IMR-90 (cell line): ENCODE measurements around the gene PTH1R. TPM values are rescaled to one million over a fixed set of nuclear protein-coding genes. Genes with fewer than 3 reads are reported as not detected.

Source experiments
- ATAC-seq: fragments of 200-7000 bp; cut with Tn5 transposase; 2 replicates; pipeline ENCODE4 v1.9.1; 2020; ENCODE audit warnings: low read depth, mild to moderate bottlenecking, moderate library complexity
- BruUV-seq: library from RNA; stranded (reverse); fragments of 400-500 nt; replicated peaks from 2 replicates; lab custom pipeline; 2021; lab: Mats Ljungman, UMichigan
- CTCF ChIA-PET: fragments of 300-600 bp; formaldehyde crosslinking; extraction: SDS; loops from one replicate; lab custom pipeline; 2021; ENCODE audit warnings: antibody characterized with exemption; lab: Yijun Ruan, JAX
- POLR2A ChIA-PET: fragments of 300-600 bp; sonication (Branson Sonifier 250); formaldehyde crosslinking; loops from one replicate; lab custom pipeline; 2022; ENCODE audit warnings: antibody characterized with exemption; ENCODE audit not compliant: unreplicated experiment; lab: Charles Lee
- DNase-seq: peaks from one replicate; pipeline ENCODE4 v3.0.0; 2013
- H2AFZ ChIP-seq: replicated peaks from 2 replicates; pipeline ENCODE3; 2013; ENCODE audit warnings: low read length, mild to moderate bottlenecking; ENCODE audit not compliant: poor library complexity
- H2AK5ac ChIP-seq: 2 replicates; pipeline ENCODE4 v1.6.1; 2013; ENCODE audit warnings: low read depth, low read length, inconsistent platforms
- H2AK9ac ChIP-seq: replicated peaks from 2 replicates; pipeline ENCODE3; 2013; ENCODE audit warnings: mild to moderate bottlenecking, low read depth, low read length, moderate library complexity; ENCODE audit not compliant: poor library complexity
- H2BK120ac ChIP-seq: 2 replicates; pipeline ENCODE4 v1.6.1; 2013; ENCODE audit warnings: low read depth, low read length, inconsistent platforms
- H2BK15ac ChIP-seq: 3 replicates; pipeline ENCODE4 v1.6.1; 2013; ENCODE audit warnings: low read depth, low read length, inconsistent platforms
- H2BK20ac ChIP-seq: 2 replicates; pipeline ENCODE4 v1.6.1; 2013; ENCODE audit warnings: low read depth, mild to moderate bottlenecking, inconsistent platforms, low read length, moderate library complexity
- H2BK5ac ChIP-seq: 2 replicates; pipeline ENCODE4 v1.6.1; 2013; ENCODE audit warnings: mild to moderate bottlenecking, low read depth, low read length, inconsistent platforms; ENCODE audit not compliant: poor library complexity, severe bottlenecking
- H3K14ac ChIP-seq: replicated peaks from 2 replicates; pipeline ENCODE4 v1.6.1; 2013; ENCODE audit warnings: low read depth, low read length, inconsistent platforms
- H3K18ac ChIP-seq: 2 replicates; pipeline ENCODE4 v1.6.1; 2013; ENCODE audit warnings: low read depth, low read length, control low read depth
- H3K23ac ChIP-seq: 2 replicates; pipeline ENCODE4 v1.6.1; 2013; ENCODE audit warnings: low read depth, low read length, inconsistent platforms
- H3K27ac ChIP-seq: 2 replicates; pipeline ENCODE4 v1.5.1; 2013; ENCODE audit warnings: mild to moderate bottlenecking, control low read depth, low read length; ENCODE audit not compliant: insufficient read depth
- H3K27me3 ChIP-seq: 2 replicates; pipeline ENCODE4 v1.6.1; 2013; ENCODE audit warnings: low read length; ENCODE audit not compliant: control insufficient read depth, insufficient read depth
- H3K36me3 ChIP-seq: 2 replicates; pipeline ENCODE4 v1.6.1; 2013; ENCODE audit warnings: low read length, mixed read lengths; ENCODE audit not compliant: control insufficient read depth, insufficient read depth
- H3K4ac ChIP-seq: 2 replicates; pipeline ENCODE4 v1.6.1; 2013; ENCODE audit warnings: low read depth, low read length, inconsistent platforms
- H3K4me1 ChIP-seq: 2 replicates; pipeline ENCODE4 v1.6.1; 2013; ENCODE audit warnings: low read length, mixed read lengths; ENCODE audit not compliant: control insufficient read depth, insufficient read depth
- H3K4me2 ChIP-seq: 2 replicates; pipeline ENCODE4 v1.6.1; 2013; ENCODE audit warnings: low read depth, mild to moderate bottlenecking, control low read depth, low read length, moderate library complexity
- H3K4me3 ChIP-seq: 2 replicates; pipeline ENCODE4 v1.5.1; 2013; ENCODE audit warnings: low read depth, mild to moderate bottlenecking, control low read depth, low read length, moderate library complexity; ENCODE audit not compliant: insufficient read depth
- H3K56ac ChIP-seq: 2 replicates; pipeline ENCODE4 v1.6.1; 2013; ENCODE audit warnings: low read length, inconsistent platforms; ENCODE audit not compliant: insufficient read depth; ENCODE audit errors: extremely low read depth
- H3K79me1 ChIP-seq, 2 experiments: 2 replicates each; pipeline ENCODE4 v1.6.1; 2013; ENCODE audit warnings: low read length in 2 of 2, inconsistent platforms in 1 of 2, low read depth in 1 of 2
- H3K9ac ChIP-seq: 2 replicates; pipeline ENCODE4 v1.6.1; 2013; ENCODE audit warnings: low read depth, low read length, control low read depth
- H3K9me1 ChIP-seq: 2 replicates; pipeline ENCODE4 v1.6.1; 2013; ENCODE audit warnings: low read length, inconsistent platforms; ENCODE audit not compliant: insufficient read depth
- H3K9me3 ChIP-seq: 2 replicates; pipeline ENCODE4 v1.6.1; 2013; ENCODE audit warnings: low read length; ENCODE audit not compliant: control insufficient read depth, insufficient read depth
- H4K20me1 ChIP-seq: 2 replicates; pipeline ENCODE4 v1.6.1; 2013; ENCODE audit warnings: low read length, inconsistent platforms; ENCODE audit not compliant: insufficient read depth
- H4K5ac ChIP-seq: 2 replicates; pipeline ENCODE4 v1.6.1; 2013; ENCODE audit warnings: mild to moderate bottlenecking, low read depth, low read length, control low read depth
- H4K8ac ChIP-seq, 2 experiments: 2 replicates each; pipeline ENCODE4 v1.6.1; 2013; ENCODE audit warnings: low read depth in 2 of 2, low read length in 2 of 2, control low read depth in 1 of 2, inconsistent platforms in 1 of 2
- H4K91ac ChIP-seq: 2 replicates; pipeline ENCODE4 v1.6.1; 2013; ENCODE audit warnings: low read depth, low read length, inconsistent platforms; ENCODE audit not compliant: insufficient read depth
- CEBPB ChIP-seq: IDR thresholded peaks from 2 replicates; pipeline ENCODE4 v1.6.1; 2012; ENCODE audit warnings: low read depth, low read length, improper control_type of control experiment
- CHD1 ChIP-seq: IDR thresholded peaks from 2 replicates; pipeline ENCODE4 v1.6.1; 2012; ENCODE audit warnings: low read depth, low read length, improper control_type of control experiment
- MAZ ChIP-seq: IDR thresholded peaks from 2 replicates; pipeline ENCODE4 v1.6.1; 2012; ENCODE audit warnings: low read depth, mild to moderate bottlenecking, low read length, improper control_type of control experiment, moderate library complexity, borderline replicate concordance
- MXI1 ChIP-seq: IDR thresholded peaks from 2 replicates; pipeline ENCODE4 v1.6.1; 2012; ENCODE audit warnings: low read depth, mild to moderate bottlenecking, low read length, moderate library complexity, borderline replicate concordance
- NFE2L2 ChIP-seq: fragments of 150-350 bp; IDR thresholded peaks from 2 replicates; pipeline ENCODE4 v1.6.1; 2016; ENCODE audit warnings: low read depth, mild to moderate bottlenecking, low read length
- POLR2A ChIP-seq: IDR thresholded peaks from 2 replicates; pipeline ENCODE4 v1.6.1; 2012; ENCODE audit warnings: mild to moderate bottlenecking, low read depth, low read length
- RAD21 ChIP-seq: IDR thresholded peaks from 2 replicates; pipeline ENCODE4 v1.6.1; 2012; ENCODE audit warnings: low read length, improper control_type of control experiment
- RCOR1 ChIP-seq: IDR thresholded peaks from 2 replicates; pipeline ENCODE4 v1.6.1; 2012; ENCODE audit warnings: mild to moderate bottlenecking, low read length, improper control_type of control experiment; ENCODE audit not compliant: insufficient replicate concordance
- RFX5 ChIP-seq: IDR thresholded peaks from 2 replicates; pipeline ENCODE4 v1.8.0; 2012; ENCODE audit warnings: low read depth, mild to moderate bottlenecking, low read length, moderate library complexity
- WGBS, 2 experiments: methylation state at CpG; one replicate each; pipeline versions ENCODE4 v1.1.5 to v1.1.7; 2013; ENCODE audit warnings: missing lambda C conversion rate in 2 of 2; ENCODE audit not compliant: insufficient read length in 1 of 2; ENCODE audit errors: extremely low coverage in 2 of 2; 5-methylcytosine and 5-hydroxymethylcytosine counted together
- dilution Hi-C: fragments of 300-500 bp; cut with HindIII; formaldehyde crosslinking; loops from one replicate; pipeline ENCODE4 v1.14.3; 2018; ENCODE audit warnings: low sequenced_read_pairs; ENCODE audit not compliant: unreplicated experiment
- in situ Hi-C: fragments of 300-500 bp; cut with MboI; formaldehyde crosslinking; loops from 3 replicates; pipeline ENCODE4 v1.14.3; 2019; ENCODE audit warnings: low sequenced_read_pairs, inconsistent platforms, mixed read lengths
- intact Hi-C: fragments of 100-400 bp; cut with micrococcal nuclease; formaldehyde crosslinking; loops from 2 replicates; pipeline ENCODE4 v1.10.0; 2022
- polyA plus RNA-seq, 3 experiments: library from polyadenylated mRNA; depleted of rRNA; stranded (reverse); fragments of >200 nt; gene quantifications; 2 replicates each; pipeline ENCODE4 v1.2.3, GENCODE V29; 2012; ENCODE audit warnings: low replicate concordance in 1 of 3
- total RNA-seq: library from RNA; depleted of rRNA; stranded (reverse); fragments of >200 nt; gene quantifications from 2 replicates; pipeline ENCODE4 v1.2.3, GENCODE V29; 2012
- TF ChIP-seq, protein P1 (sequence below): conservative IDR thresholded peaks from 2 replicates; pipeline ENCODE4 v1.5.1; 2012; ENCODE audit warnings: mild to moderate bottlenecking, low read depth, low read length, improper control_type of control experiment
- TF ChIP-seq, protein P2 (sequence below): fragments of 150-350 bp; IDR thresholded peaks from 2 replicates; pipeline ENCODE4 v1.6.1; 2017; ENCODE audit warnings: mild to moderate bottlenecking, antibody characterized with exemption, low read length, low read depth
- TF ChIP-seq, protein P3 (sequence below): fragments of 150-350 bp; IDR thresholded peaks from 2 replicates; pipeline ENCODE4 v1.6.1; 2016; ENCODE audit warnings: low read depth, mild to moderate bottlenecking, low read length, moderate library complexity, borderline replicate concordance

PTH1R gene
- total and polyA plus RNA-seq, 2 of the 4 experiments (the other 2 are of a cell fraction), result 0.15 to 0.18 TPM

DNA sequence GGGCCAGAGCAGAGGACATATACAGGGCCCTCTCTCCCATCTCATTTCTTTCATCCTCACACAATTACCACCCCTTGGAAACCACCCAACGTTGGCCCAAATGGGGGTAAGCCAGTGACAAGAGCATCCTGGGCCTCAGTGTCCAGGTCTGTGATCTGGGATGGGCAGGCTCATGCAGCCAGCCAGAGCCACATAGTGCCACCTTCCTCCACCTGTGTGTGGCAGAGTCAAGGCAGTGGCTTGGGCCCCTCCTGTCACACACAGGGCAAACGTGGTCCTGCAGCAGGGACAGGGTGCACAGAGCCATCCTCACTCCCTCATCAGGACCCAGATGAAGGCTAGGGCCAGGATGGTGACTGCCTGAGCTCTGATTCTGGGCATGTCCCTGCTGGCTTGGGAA is 12.0 kb upstream of the PTH1R start:
- no peak overlapping the region for H2BK15ac ChIP-seq
- POLR2A ChIA-PET, result no interaction called here
- H4K20me1 ChIP-seq, result no peaks in the 10 kb centered on the region
- H2AK5ac ChIP-seq, result no peak overlapping the region
- no peak overlapping the region for H3K27ac ChIP-seq
- BruUV-seq, result no TSS peak
- no peaks in the 10 kb centered on the region for H3K9me3 ChIP-seq
- H2BK120ac ChIP-seq, result no peak overlapping the region
- H2BK5ac ChIP-seq, result no peak overlapping the region
- H4K8ac ChIP-seq, result no peak overlapping the region
- DNase-seq, result no peak
- CTCF ChIA-PET, result no interaction called here
- no peak overlapping the region for H3K4ac ChIP-seq
- H3K18ac ChIP-seq, result no peak overlapping the region
- no peaks in the 10 kb centered on the region for H3K79me1 ChIP-seq
- dilution Hi-C loops (no loop called here), in situ Hi-C loops (no loop called here), intact Hi-C loops (loop anchor here (5.0 kb wide), 1 partner anchor 507 kb away; no protein-coding TSS in a partner anchor)
- no peak overlapping the region for H3K14ac ChIP-seq
- H3K56ac ChIP-seq, result no peak overlapping the region
- no peak overlapping the region for H2BK20ac ChIP-seq
- no peak overlapping the region for H2AFZ ChIP-seq
- no peak overlapping the region for H2AK9ac ChIP-seq
- TF ChIP-seq RFX5 (no peak), CEBPB (no peak), NFE2L2 (no peak), RAD21 (no peak), RCOR1 (no peak), MXI1 (no peak), CHD1 (no peak), POLR2A (no peak), MAZ (no peak)
- TF ChIP-seq, protein P1, sequence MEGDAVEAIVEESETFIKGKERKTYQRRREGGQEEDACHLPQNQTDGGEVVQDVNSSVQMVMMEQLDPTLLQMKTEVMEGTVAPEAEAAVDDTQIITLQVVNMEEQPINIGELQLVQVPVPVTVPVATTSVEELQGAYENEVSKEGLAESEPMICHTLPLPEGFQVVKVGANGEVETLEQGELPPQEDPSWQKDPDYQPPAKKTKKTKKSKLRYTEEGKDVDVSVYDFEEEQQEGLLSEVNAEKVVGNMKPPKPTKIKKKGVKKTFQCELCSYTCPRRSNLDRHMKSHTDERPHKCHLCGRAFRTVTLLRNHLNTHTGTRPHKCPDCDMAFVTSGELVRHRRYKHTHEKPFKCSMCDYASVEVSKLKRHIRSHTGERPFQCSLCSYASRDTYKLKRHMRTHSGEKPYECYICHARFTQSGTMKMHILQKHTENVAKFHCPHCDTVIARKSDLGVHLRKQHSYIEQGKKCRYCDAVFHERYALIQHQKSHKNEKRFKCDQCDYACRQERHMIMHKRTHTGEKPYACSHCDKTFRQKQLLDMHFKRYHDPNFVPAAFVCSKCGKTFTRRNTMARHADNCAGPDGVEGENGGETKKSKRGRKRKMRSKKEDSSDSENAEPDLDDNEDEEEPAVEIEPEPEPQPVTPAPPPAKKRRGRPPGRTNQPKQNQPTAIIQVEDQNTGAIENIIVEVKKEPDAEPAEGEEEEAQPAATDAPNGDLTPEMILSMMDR, result no peak
- TF ChIP-seq, protein P2, sequence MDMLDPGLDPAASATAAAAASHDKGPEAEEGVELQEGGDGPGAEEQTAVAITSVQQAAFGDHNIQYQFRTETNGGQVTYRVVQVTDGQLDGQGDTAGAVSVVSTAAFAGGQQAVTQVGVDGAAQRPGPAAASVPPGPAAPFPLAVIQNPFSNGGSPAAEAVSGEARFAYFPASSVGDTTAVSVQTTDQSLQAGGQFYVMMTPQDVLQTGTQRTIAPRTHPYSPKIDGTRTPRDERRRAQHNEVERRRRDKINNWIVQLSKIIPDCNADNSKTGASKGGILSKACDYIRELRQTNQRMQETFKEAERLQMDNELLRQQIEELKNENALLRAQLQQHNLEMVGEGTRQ, result no peak
- TF ChIP-seq, protein P3, sequence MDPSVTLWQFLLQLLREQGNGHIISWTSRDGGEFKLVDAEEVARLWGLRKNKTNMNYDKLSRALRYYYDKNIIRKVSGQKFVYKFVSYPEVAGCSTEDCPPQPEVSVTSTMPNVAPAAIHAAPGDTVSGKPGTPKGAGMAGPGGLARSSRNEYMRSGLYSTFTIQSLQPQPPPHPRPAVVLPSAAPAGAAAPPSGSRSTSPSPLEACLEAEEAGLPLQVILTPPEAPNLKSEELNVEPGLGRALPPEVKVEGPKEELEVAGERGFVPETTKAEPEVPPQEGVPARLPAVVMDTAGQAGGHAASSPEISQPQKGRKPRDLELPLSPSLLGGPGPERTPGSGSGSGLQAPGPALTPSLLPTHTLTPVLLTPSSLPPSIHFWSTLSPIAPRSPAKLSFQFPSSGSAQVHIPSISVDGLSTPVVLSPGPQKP, result no peak
- H3K9me1 ChIP-seq, result no peaks in the 10 kb centered on the region; the same call in 1 of the 2 replicates
- no peaks in the 10 kb centered on the region; the same call in 1 of the 2 replicates for H3K4me1 ChIP-seq
- H3K9ac ChIP-seq, result no peak overlapping the region
- no peak overlapping the region for H3K4me3 ChIP-seq
- no peak overlapping the region for H4K91ac ChIP-seq
- peaks cover 34% of the 10 kb centered on the region for H3K27me3 ChIP-seq
- WGBS, 2 experiments, result no CpG with 5 or more reads among the region's 2 CpGs
- H4K5ac ChIP-seq, result no peak overlapping the region
- H3K23ac ChIP-seq, result no peak overlapping the region
- ATAC-seq, result no peak
- no peak overlapping the region for H3K4me2 ChIP-seq
- H3K36me3 ChIP-seq, result no peaks in the 10 kb centered on the region
